Measurements from ENCODE around the gene CLEC2L. TPM values are rescaled to one million over a fixed set of nuclear protein-coding genes. Genes with fewer than 3 reads are reported as not detected.

Gene CLEC2L
- total RNA-seq, 2 donors from 2014 or later: 3.0 TPM; not detected in 1

- H3K27me3 ChIP-seq (replicated peaks; ENCODE audit: insufficient read depth): no peaks in the 10 kb centered on the region
- no peak overlapping the region for H3K27ac ChIP-seq
- no peak for DNase-seq (ENCODE audit: low spot score)
- TF ChIP-seq POLR2A (IDR thresholded peaks at IDR 0.05): no peak
- TF ChIP-seq, protein P1, sequence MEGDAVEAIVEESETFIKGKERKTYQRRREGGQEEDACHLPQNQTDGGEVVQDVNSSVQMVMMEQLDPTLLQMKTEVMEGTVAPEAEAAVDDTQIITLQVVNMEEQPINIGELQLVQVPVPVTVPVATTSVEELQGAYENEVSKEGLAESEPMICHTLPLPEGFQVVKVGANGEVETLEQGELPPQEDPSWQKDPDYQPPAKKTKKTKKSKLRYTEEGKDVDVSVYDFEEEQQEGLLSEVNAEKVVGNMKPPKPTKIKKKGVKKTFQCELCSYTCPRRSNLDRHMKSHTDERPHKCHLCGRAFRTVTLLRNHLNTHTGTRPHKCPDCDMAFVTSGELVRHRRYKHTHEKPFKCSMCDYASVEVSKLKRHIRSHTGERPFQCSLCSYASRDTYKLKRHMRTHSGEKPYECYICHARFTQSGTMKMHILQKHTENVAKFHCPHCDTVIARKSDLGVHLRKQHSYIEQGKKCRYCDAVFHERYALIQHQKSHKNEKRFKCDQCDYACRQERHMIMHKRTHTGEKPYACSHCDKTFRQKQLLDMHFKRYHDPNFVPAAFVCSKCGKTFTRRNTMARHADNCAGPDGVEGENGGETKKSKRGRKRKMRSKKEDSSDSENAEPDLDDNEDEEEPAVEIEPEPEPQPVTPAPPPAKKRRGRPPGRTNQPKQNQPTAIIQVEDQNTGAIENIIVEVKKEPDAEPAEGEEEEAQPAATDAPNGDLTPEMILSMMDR (IDR thresholded peaks at IDR 0.05): no peak
- no peak for TF ChIP-seq POLR2AphosphoS5 (IDR thresholded peaks at IDR 0.05)
- no peaks in the 10 kb centered on the region for H3K9me3 ChIP-seq
- H3K36me3 ChIP-seq: peaks cover 2 to 12% of the 10 kb centered on the region in 2 donors
- intact Hi-C loops (cut with DNase I): no loop called here
- H3K4me1 ChIP-seq (replicated peaks): no peaks in the 10 kb centered on the region
- 96% methylated on average over 15 of the region's 15 CpGs for WGBS
- H3K4me3 ChIP-seq: no peak overlapping the region
Observed at GRCh38 chr7:139572071-139572470, 48.6 kb downstream of the CLEC2L start.

GRCh38 chr7:139572704-139573385 lies 49.4 kb downstream of the CLEC2L start:
- Histone ChIP-seq H3K4me1 (replicated peaks) (no peaks in the 10 kb centered on the region), H3K27ac (no peak overlapping the region), H3K27me3 (replicated peaks; ENCODE audit: insufficient read depth) (no peaks in the 10 kb centered on the region), H3K36me3 (peaks cover 2 to 12% of the 10 kb centered on the region in 2 donors), H3K9me3 (no peaks in the 10 kb centered on the region), H3K4me3 (no peak overlapping the region)
- DNase-seq (ENCODE audit: low spot score): no peak
- intact Hi-C loops (cut with DNase I): no loop called here
- WGBS: 86% methylated on average over 32 of the region's 38 CpGs
- no peak for TF ChIP-seq POLR2A (IDR thresholded peaks at IDR 0.05)
- TF ChIP-seq, protein P1 (IDR thresholded peaks at IDR 0.05): no peak
- TF ChIP-seq POLR2AphosphoS5 (IDR thresholded peaks at IDR 0.05): no peak

GRCh38 chr7:139573871-139574270 lies 50.4 kb downstream of the CLEC2L start:
- TF ChIP-seq POLR2A (IDR thresholded peaks at IDR 0.05) (no peak), POLR2AphosphoS5 (IDR thresholded peaks at IDR 0.05) (no peak)
- TF ChIP-seq, protein P1 (IDR thresholded peaks at IDR 0.05): no peak
- Histone ChIP-seq H3K9me3 (no peaks in the 10 kb centered on the region), H3K36me3 (peaks cover 2 to 12% of the 10 kb centered on the region in 2 donors), H3K4me1 (replicated peaks) (no peaks in the 10 kb centered on the region), H3K27me3 (replicated peaks; ENCODE audit: insufficient read depth) (no peaks in the 10 kb centered on the region), H3K27ac (no peak overlapping the region), H3K4me3 (no peak overlapping the region)
- WGBS: 94% methylated on average over 9 of the region's 9 CpGs
- intact Hi-C loops (cut with DNase I): no loop called here
- no peak for DNase-seq (ENCODE audit: low spot score)

GRCh38 chr7:139574618-139575337 lies 51.3 kb downstream of the CLEC2L start:
- intact Hi-C loops (cut with DNase I): no loop called here
- H3K27me3 ChIP-seq (replicated peaks; ENCODE audit: insufficient read depth): no peaks in the 10 kb centered on the region
- H3K27ac ChIP-seq: no peak overlapping the region
- WGBS: 90% methylated on average over 13 of the region's 16 CpGs
- H3K4me3 ChIP-seq: no peak overlapping the region
- peaks cover 2 to 12% of the 10 kb centered on the region in 2 donors for H3K36me3 ChIP-seq
- no peaks in the 10 kb centered on the region for H3K4me1 ChIP-seq (replicated peaks)
- TF ChIP-seq, protein P1 (IDR thresholded peaks at IDR 0.05): no peak
- TF ChIP-seq POLR2A (IDR thresholded peaks at IDR 0.05) (no peak), POLR2AphosphoS5 (IDR thresholded peaks at IDR 0.05) (no peak)
- H3K9me3 ChIP-seq: no peaks in the 10 kb centered on the region
- no peak for DNase-seq (ENCODE audit: low spot score)

Measured in prostate gland (tissue), 2 donors.